Adrenal gland (tissue), 5 donors: Measurements from ENCODE around the gene PPIL1.

Source experiments
- CTCF ChIP-seq, 6 experiments: fragments of 450-650 bp in 4 of 6; fragments of 200-600 bp in 2 of 6; sonication (generic) in 1 of 6; IDR thresholded peaks; 1 replicate in 5 of 6; 2 replicates in 1 of 6; pipeline versions ENCODE4 v1.5.1 to v1.8.0; 2016 to 2021; ENCODE audit warnings: antibody characterized with exemption in 6 of 6, mild to moderate bottlenecking in 2 of 6, moderate library complexity in 1 of 6
- POLR2A ChIP-seq, 2 donors: fragments of 450-650 bp; IDR thresholded peaks; one replicate each; pipeline ENCODE4 v1.6.1; 2017; ENCODE audit warnings: antibody characterized with exemption in 2 of 2, mild to moderate bottlenecking in 2 of 2, moderate library complexity in 1 of 2
- donor health status: DM: no; HTN: no; CAD: no.

GRCh38 chr6:36832313-36832712 is 42.3 kb downstream of the PPIL1 start:
- TF ChIP-seq CTCF (IDR thresholded peaks at IDR 0.05) (no peak), POLR2A (IDR thresholded peaks at IDR 0.05) (no peak)
